ENCODE data around the gene ARSG.
A peak's percentile ranks its signal among the peaks of the same experiment; 100 is the strongest.

ARSG gene

DNA sequence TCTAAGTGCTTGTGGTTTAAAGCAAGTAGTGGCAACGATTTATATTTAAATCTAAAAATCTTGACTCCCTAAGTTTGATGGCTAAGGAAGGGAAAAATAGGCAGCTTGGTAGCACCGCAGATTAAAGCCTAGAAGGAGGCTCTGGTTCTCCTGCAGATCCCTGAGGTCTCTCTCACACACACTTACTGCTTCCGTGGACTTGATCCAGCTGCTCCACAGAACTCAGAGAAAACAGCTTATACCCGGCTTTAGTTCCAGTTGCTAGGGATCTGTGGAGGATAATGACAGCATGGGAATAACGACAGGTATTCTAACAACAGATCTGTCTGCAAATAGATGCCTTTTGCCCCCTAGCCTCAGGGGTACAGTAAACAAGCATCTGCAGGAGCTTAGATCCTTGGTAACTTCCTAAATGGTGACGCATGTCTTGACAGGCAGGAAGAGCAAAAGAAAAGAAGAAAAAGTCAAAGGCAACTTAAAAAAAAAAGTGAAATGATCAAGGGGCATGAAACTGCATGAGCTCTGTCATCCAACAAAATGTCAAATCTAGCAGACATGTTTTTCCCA is 161.5 kb downstream of the ARSG start:
- ATAC-seq (replicated peaks; ENCODE audit: extremely low read depth, poor library complexity, severe bottlenecking): no peak
- Mint-ChIP-seq H3K4me3 (no peak overlapping the region), H3K9me3 (no peaks in the 10 kb centered on the region), H3K27ac (ENCODE audit: low read depth) (no peak overlapping the region), H3K36me3 (ENCODE audit: insufficient read depth) (peaks cover 27% of the 10 kb centered on the region), H3K27me3 (no peaks in the 10 kb centered on the region), H3K4me1 (peaks cover 10% of the 10 kb centered on the region)
- no peak for DNase-seq (ENCODE audit: low spot score in 2 of 2)

DNA sequence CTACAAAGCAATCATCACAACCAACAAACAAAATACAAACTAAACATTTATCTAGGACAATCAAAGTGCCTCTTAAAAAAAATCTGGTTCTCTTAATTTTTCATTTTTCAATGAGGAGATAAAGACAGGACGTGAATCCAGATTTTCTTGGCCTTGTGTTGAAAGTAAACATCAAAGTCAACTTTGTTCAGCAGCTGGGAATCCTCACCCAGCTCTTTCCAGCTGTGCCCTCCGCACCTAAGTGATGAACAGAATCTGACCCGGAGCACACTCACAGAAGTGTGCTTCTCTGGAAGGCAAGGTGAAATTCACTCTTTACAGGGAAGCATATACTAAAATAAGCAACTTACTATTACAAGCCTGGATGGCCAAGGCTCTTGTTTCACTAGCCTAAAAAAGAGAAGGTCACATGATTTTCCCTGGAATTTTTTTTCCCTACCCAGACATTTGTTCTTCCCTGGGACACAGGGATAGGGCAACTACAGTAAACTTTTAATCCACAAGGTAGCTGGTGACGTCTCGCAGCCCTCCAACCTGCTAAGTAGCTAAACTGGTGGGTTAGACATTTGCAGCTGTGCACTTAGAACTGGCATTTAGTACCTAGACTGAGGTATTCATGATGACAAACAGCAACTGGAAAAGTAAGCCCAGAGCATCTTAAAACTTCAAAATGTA is 162.8 kb downstream of the ARSG start:
- DNase-seq (ENCODE audit: low spot score in 2 of 2) (no peak), ATAC-seq (replicated peaks; ENCODE audit: extremely low read depth, poor library complexity, severe bottlenecking) (no peak)
- H3K27ac Mint-ChIP-seq (ENCODE audit: low read depth): no peak overlapping the region
- H3K9me3 Mint-ChIP-seq: no peaks in the 10 kb centered on the region
- no peak overlapping the region for H3K4me3 Mint-ChIP-seq
- peaks cover 23% of the 10 kb centered on the region for H3K4me1 Mint-ChIP-seq
- H3K27me3 Mint-ChIP-seq: no peaks in the 10 kb centered on the region
- H3K36me3 Mint-ChIP-seq (ENCODE audit: insufficient read depth): peaks cover 23% of the 10 kb centered on the region

DNA sequence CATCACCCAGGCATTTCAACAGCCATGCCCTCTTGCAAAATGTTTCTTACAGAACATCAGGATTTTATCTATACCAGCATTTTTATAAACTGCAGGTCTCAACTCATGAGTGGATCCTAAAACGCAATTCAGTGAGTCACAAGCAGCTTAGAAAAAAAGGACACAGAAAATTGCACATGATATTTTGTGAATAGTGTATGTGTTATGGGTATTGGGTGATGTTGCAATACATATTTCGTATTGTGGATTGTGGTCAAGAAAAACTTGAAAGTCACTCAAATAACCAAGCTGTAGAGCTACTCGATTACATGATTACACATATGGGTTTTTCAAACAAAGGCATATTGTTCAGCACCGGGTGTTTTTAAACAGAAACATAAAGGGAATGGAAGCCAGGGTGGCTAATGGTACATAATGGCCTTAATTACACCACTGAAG is 164.6 kb downstream of the ARSG start:
- no peak for DNase-seq (ENCODE audit: low spot score in 2 of 2)

DNA sequence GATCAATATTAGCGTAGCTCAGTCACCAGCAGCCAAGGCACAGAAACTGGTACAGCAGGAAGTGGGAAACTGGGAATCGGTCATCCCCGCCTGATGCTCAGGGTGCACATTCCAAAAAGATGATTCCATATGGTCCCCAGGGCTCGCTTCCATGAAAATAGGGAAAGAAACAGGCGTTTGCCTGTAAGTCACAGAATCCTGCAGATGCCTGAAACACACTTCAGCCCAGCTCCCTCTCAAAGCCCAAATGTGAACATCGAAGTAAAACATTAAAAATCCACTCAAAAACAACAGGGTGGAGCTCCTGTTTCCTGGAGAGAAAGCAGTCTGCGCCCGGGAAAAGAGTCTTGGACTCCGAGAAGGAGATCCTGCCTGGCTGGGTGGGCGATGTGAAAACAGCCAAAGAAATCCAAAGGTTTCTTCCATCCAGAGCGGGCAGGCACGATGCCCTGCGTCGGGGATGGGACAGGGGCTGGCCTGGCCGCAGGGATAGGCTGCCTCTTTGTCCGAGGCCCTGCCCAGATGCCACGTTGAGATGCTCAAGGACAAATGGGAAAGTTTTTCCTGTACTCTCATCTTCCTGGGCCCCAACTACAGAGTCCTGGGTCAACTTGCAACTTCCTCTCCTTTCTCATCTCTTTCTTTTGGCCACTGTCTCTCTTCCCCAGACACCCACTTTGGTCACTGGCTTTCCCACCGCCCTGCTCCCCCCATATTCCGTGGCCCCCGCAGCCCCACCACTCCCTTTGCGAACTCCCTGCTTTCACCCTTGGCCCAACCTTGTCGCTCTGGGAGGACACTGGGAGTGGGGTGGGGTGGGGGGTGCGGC is 165.3 kb downstream of the ARSG start:
- Mint-ChIP-seq H3K4me3 (peak overlapping the region; percentile 84), H3K36me3 (ENCODE audit: insufficient read depth) (peaks cover 9% of the 10 kb centered on the region), H3K9me3 (no peaks in the 10 kb centered on the region), H3K4me1 (peaks cover 47% of the 10 kb centered on the region), H3K27me3 (no peaks in the 10 kb centered on the region), H3K27ac (ENCODE audit: low read depth) (peak overlapping the region; percentile 88)
- DNase-seq (ENCODE audit: low spot score in 2 of 2): no peak
- ATAC-seq (replicated peaks; ENCODE audit: extremely low read depth, poor library complexity, severe bottlenecking): no peak

More for the DNA sequence above, 164.6 kb downstream of the ARSG start:
- no peak for ATAC-seq (replicated peaks; ENCODE audit: extremely low read depth, poor library complexity, severe bottlenecking)
- peaks cover 40% of the 10 kb centered on the region for H3K4me1 Mint-ChIP-seq
- no peak overlapping the region for H3K27ac Mint-ChIP-seq (ENCODE audit: low read depth)
- peaks cover 9% of the 10 kb centered on the region for H3K36me3 Mint-ChIP-seq (ENCODE audit: insufficient read depth)
- H3K4me3 Mint-ChIP-seq: peak overlapping the region; percentile 84
- H3K27me3 Mint-ChIP-seq: no peaks in the 10 kb centered on the region
- H3K9me3 Mint-ChIP-seq: no peaks in the 10 kb centered on the region

- DNase-seq (ENCODE audit: low spot score in 2 of 2): peak in 1 of 2 donors; percentile 41
- H3K36me3 Mint-ChIP-seq (ENCODE audit: insufficient read depth): peaks cover 7% of the 10 kb centered on the region
- peak; percentile 29 for ATAC-seq (replicated peaks; ENCODE audit: extremely low read depth, poor library complexity, severe bottlenecking)
- H3K9me3 Mint-ChIP-seq: no peaks in the 10 kb centered on the region
- H3K27me3 Mint-ChIP-seq: no peaks in the 10 kb centered on the region
- H3K4me1 Mint-ChIP-seq: peaks cover 53% of the 10 kb centered on the region
- peak within 1 kb of the TSS; percentile 88 for H3K27ac Mint-ChIP-seq (ENCODE audit: low read depth)
- H3K4me3 Mint-ChIP-seq: peak within 1 kb of the TSS; percentile 84
Observed at GRCh38 chr17:68457168-68457538, 165.9 kb downstream of the ARSG start, which contains the start of gene WIPI1. WIPI1 (minus strand) TSS chr17:68457496; CDS start chr17:68457421, 75 bp downstream.

- Mint-ChIP-seq H3K9me3 (no peaks in the 10 kb centered on the region), H3K27ac (ENCODE audit: low read depth) (peak overlapping the region; percentile 88), H3K4me3 (peak overlapping the region; percentile 84), H3K4me1 (peaks cover 58% of the 10 kb centered on the region), H3K36me3 (ENCODE audit: insufficient read depth) (peaks cover 4% of the 10 kb centered on the region), H3K27me3 (no peaks in the 10 kb centered on the region)
- DNase-seq (ENCODE audit: low spot score in 2 of 2): peak; percentile 97 to 99
- peak; percentile 87 for ATAC-seq (replicated peaks; ENCODE audit: extremely low read depth, poor library complexity, severe bottlenecking)
Observed at GRCh38 chr17:68457539-68458259, 166.4 kb downstream of the ARSG start.

DNA sequence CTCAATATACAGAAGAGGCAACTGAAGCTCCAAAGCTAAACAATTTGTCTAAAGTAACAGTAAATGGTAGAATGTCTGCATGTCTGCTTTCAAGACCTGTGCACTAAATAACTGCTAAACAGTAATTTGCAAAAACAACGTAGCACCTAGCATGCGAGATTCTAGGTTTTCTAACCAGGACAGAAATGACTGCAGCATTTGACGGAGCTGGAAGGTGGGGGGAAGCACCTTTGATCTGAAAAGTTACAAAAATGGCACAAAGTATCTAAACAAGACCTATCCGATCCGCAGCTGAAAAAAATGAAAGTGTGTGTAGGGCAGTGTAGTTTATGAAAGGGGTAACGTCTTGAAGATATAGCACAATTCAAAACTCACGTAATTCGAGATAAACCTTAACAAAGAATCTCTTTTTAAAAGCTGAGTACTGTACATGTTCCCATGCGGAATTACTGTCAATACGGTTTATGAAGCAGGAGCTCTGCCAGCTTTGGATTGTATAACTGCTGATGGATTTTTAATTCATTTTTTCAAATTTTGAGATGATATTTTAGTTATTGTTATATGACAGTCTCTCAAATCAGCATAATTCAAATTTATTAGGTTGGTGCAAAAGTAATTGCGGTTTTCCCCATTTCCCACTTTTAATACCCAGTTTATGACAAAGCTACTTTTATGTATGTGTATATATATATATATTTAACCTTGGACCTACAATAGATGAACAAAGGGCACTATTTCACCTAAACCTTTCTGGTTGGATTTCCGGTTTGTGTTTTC is 167.2 kb downstream of the ARSG start:
- no peaks in the 10 kb centered on the region for H3K9me3 Mint-ChIP-seq
- ATAC-seq (replicated peaks; ENCODE audit: extremely low read depth, poor library complexity, severe bottlenecking) (no peak), DNase-seq (ENCODE audit: low spot score in 2 of 2) (no peak)
- peak overlapping the region; percentile 88 for H3K27ac Mint-ChIP-seq (ENCODE audit: low read depth)
- peak overlapping the region; percentile 84 for H3K4me3 Mint-ChIP-seq
- H3K27me3 Mint-ChIP-seq: no peaks in the 10 kb centered on the region
- H3K4me1 Mint-ChIP-seq: peaks cover 63% of the 10 kb centered on the region
- peaks cover 4% of the 10 kb centered on the region for H3K36me3 Mint-ChIP-seq (ENCODE audit: insufficient read depth)

DNA sequence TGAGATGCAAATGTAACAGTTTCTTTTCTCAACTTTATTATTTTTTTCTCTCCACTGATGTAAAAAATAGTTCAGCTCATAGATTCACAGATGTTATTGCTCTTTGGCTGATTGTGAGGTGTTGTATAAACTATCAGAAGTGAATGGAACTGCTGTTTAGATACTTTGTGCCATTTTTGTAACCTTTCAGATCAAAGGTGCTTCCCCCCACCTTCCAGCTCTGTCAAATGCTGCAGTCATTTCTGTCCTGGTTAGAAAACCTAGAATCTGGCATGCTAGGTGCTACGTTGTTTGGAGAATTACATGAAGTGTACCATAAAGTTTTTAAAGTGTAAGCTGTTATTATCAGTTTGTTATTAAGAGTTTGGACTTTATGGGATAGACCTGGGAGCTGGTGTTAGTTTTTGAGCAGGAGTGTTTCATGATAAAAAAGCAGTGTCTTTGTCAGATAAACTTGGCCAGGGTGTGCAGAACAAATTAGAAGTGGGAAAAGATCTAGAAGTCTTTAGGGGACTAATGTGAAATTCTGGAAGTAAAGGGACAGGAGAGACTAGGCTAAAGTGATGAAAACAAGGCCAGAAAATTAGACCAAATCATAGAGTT is 167.8 kb downstream of the ARSG start:
- H3K27ac Mint-ChIP-seq (ENCODE audit: low read depth): peak overlapping the region; percentile 89
- H3K27me3 Mint-ChIP-seq: no peaks in the 10 kb centered on the region
- ATAC-seq (replicated peaks; ENCODE audit: extremely low read depth, poor library complexity, severe bottlenecking) (no peak), DNase-seq (ENCODE audit: low spot score in 2 of 2) (no peak)
- no peaks in the 10 kb centered on the region for H3K9me3 Mint-ChIP-seq
- H3K36me3 Mint-ChIP-seq (ENCODE audit: insufficient read depth): peaks cover 3% of the 10 kb centered on the region
- H3K4me1 Mint-ChIP-seq: peaks cover 63% of the 10 kb centered on the region
- peak overlapping the region; percentile 52 for H3K4me3 Mint-ChIP-seq

GRCh38 chr17:68460146-68460545 is 168.9 kb downstream of the ARSG start:
- H3K36me3 Mint-ChIP-seq (ENCODE audit: insufficient read depth): peaks cover 3% of the 10 kb centered on the region
- no peak for ATAC-seq (replicated peaks; ENCODE audit: extremely low read depth, poor library complexity, severe bottlenecking)
- peaks cover 63% of the 10 kb centered on the region for H3K4me1 Mint-ChIP-seq
- peak overlapping the region; percentile 33 for H3K4me3 Mint-ChIP-seq
- no peak for DNase-seq (ENCODE audit: low spot score in 2 of 2)
- no peaks in the 10 kb centered on the region for H3K27me3 Mint-ChIP-seq
- H3K9me3 Mint-ChIP-seq: no peaks in the 10 kb centered on the region
- H3K27ac Mint-ChIP-seq (ENCODE audit: low read depth): peak overlapping the region; percentile 89

DNA sequence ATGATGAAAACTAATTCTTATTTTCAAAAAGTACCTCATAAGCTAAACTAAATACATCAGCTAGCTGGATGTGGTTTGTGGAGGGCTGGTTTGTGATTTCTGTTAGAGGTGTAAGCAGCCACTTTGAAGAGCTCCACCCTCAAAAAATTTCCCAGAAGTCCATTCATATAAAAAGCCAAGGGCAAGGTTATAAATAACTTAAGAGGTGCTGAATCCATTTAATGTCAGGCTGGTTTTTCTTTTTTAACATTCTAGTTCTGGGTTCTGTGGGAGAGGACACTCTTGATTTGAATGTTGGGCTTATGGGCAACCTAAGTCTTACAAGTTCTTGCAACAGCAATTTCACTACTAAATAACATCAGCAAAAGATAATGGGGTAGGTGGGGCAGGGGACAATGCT is 169.4 kb downstream of the ARSG start:
- peak overlapping the region; percentile 41 for H3K4me3 Mint-ChIP-seq
- no peaks in the 10 kb centered on the region for H3K27me3 Mint-ChIP-seq
- H3K36me3 Mint-ChIP-seq (ENCODE audit: insufficient read depth): peaks cover 3% of the 10 kb centered on the region
- H3K9me3 Mint-ChIP-seq: no peaks in the 10 kb centered on the region
- peak in 1 of 2 donors; percentile 45 for DNase-seq (ENCODE audit: low spot score in 2 of 2)
- peaks cover 63% of the 10 kb centered on the region for H3K4me1 Mint-ChIP-seq
- H3K27ac Mint-ChIP-seq (ENCODE audit: low read depth): peak overlapping the region; percentile 89
- peak; percentile 17 for ATAC-seq (replicated peaks; ENCODE audit: extremely low read depth, poor library complexity, severe bottlenecking)

DNA sequence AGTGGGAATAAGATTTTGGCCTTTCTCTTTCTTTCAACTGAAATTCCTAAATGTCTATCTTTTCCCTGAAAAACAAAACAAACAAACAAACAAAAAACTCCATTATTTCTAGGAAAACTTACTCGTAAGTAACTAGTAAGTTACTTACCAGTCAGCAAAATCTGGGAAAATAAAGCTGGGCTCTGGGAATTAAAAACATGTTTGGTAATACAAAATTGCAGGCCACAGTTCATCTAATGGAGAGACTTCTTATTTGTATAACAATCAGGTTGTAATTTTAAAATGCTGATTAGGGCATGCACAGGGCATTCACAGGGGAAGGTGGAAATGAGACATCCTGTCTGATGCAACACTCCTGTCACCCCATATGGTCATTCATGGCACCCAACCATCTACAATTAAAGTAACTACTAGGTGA is 169.8 kb downstream of the ARSG start:
- H3K36me3 Mint-ChIP-seq (ENCODE audit: insufficient read depth): peaks cover 3% of the 10 kb centered on the region
- H3K4me1 Mint-ChIP-seq: peaks cover 60% of the 10 kb centered on the region
- no peaks in the 10 kb centered on the region for H3K27me3 Mint-ChIP-seq
- ATAC-seq (replicated peaks; ENCODE audit: extremely low read depth, poor library complexity, severe bottlenecking): no peak
- peak overlapping the region; percentile 89 for H3K27ac Mint-ChIP-seq (ENCODE audit: low read depth)
- peak overlapping the region; percentile 41 for H3K4me3 Mint-ChIP-seq
- H3K9me3 Mint-ChIP-seq: no peaks in the 10 kb centered on the region
- DNase-seq (ENCODE audit: low spot score in 2 of 2): no peak
